Peyer's patch (tissue), 4 donors: ENCODE measurements around the gene ANKRD37.

ENCODE experiments used
- POLR2A ChIP-seq, 2 donors: fragments of 450-650 bp; IDR thresholded peaks; one replicate each; pipeline ENCODE4 v1.5.1; 2017; ENCODE audit warnings: antibody characterized with exemption in 2 of 2, mild to moderate bottlenecking in 2 of 2, moderate library complexity in 2 of 2
- TF ChIP-seq, protein P1 (sequence below), 6 experiments: fragments of 450-650 bp in 4 of 6; fragments of 200-600 bp in 2 of 6; sonication (generic) in 1 of 6; IDR thresholded peaks; one replicate each; pipeline ENCODE4 v1.5.1; 2017 to 2019; ENCODE audit warnings: antibody characterized with exemption in 6 of 6, mild to moderate bottlenecking in 3 of 6, moderate library complexity in 1 of 6

DNA sequence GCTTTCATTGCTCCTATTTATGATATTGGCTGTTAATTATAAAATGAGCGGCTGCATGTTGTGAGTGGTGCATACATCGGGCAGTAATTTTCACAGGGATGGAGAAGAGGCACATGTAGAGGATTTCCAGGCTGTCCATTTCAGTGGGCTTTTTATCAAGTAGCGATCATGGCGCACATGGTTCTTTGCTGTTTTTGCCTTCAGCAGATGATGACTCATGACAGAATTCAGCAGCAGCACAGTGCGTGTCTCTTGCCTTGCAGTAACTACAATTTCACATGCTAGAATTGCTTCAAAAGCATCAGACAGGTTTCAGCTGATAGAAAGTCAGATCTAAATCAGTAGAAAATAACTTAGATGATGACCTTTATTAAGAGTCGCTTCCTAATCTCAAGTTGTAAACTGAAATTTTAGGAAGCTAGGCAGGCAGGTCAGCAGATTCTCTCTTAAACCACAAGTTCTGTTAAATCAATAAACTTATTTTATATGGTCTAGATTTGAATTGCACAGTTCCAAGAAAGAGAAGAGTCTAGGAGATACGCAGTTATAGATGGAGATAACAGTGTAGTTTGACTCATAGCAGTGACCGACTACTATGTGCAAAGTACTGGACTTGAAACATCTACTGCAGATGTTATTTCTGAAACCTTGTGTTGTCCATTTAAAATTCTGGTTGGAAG lies 36.7 kb upstream of the ANKRD37 start:
- TF ChIP-seq, protein P1, sequence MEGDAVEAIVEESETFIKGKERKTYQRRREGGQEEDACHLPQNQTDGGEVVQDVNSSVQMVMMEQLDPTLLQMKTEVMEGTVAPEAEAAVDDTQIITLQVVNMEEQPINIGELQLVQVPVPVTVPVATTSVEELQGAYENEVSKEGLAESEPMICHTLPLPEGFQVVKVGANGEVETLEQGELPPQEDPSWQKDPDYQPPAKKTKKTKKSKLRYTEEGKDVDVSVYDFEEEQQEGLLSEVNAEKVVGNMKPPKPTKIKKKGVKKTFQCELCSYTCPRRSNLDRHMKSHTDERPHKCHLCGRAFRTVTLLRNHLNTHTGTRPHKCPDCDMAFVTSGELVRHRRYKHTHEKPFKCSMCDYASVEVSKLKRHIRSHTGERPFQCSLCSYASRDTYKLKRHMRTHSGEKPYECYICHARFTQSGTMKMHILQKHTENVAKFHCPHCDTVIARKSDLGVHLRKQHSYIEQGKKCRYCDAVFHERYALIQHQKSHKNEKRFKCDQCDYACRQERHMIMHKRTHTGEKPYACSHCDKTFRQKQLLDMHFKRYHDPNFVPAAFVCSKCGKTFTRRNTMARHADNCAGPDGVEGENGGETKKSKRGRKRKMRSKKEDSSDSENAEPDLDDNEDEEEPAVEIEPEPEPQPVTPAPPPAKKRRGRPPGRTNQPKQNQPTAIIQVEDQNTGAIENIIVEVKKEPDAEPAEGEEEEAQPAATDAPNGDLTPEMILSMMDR (IDR thresholded peaks at IDR 0.05): no peak
- no peak for TF ChIP-seq POLR2A (IDR thresholded peaks at IDR 0.05)
